ENCODE data around the gene GNAS.

Gene GNAS

DNA sequence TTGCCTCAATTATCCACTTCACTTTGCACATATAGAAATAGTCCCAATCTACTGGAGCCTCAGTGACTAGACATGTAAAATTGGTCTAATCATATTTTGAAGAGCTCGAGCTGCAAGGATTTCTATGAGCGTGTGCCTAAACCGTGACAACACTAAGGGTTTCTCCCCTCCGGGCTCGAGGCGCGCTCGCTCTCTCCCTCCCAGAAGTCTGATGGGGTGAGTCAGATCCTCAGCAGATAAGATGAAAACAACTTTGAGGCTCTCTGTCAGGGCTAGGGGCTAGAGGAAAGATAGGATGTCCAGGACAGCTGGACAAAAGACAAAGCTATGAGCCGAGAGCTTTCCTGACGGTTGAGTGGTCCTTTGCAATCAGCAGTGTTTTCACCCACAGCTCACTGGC lies 18.6 kb upstream of the GNAS start:
- Histone ChIP-seq H3K27me3 (ENCODE audit: control insufficient read depth, low read length) (no peaks in the 10 kb centered on the region), H3K4me2 (ENCODE audit: low read length) (no peak overlapping the region), H3K79me2 (ENCODE audit: control insufficient read depth, low read length) (peaks cover 56% of the 10 kb centered on the region)

DNA sequence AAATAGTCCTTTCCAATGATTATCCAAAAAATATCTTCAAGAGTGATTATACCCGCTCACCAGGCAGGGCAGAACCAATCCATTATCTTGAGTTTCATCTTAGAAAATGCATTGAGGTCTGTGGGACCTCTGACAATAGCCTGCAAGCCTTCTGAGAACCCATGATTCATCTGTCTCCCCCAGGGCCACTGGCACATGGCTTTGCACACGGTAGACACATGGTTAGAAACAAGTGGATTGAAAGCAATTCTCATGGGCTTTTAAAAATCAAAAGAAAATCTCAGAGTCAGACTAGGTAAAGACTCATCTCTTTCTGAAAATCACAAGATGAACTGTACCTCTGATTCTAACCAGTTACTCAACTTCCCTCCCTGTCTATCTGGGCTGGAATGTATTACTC lies 17.3 kb upstream of the GNAS start:
- Histone ChIP-seq H3K4me2 (ENCODE audit: low read length) (no peak overlapping the region), H3K4me3 (ENCODE audit: low read length) (no peak overlapping the region), H3K27me3 (ENCODE audit: control insufficient read depth, low read length) (no peaks in the 10 kb centered on the region), H3K9me3 (ENCODE audit: control insufficient read depth, insufficient read depth, low read length) (0 out of 2 replicates have a peak, but pooled peaks cover 4% of the 10 kb centered on the region), H3K4me1 (ENCODE audit: control insufficient read depth, low read length) (no peaks in the 10 kb centered on the region), H3K79me2 (ENCODE audit: control insufficient read depth, low read length) (peaks cover 44% of the 10 kb centered on the region), H4K20me1 (ENCODE audit: control insufficient read depth, insufficient read depth, low read depth, low read length) (no peaks in the 10 kb centered on the region; the same call in 1 of the 2 replicates), H3F3A (ENCODE audit: control insufficient read depth, insufficient read depth) (no peaks in the 10 kb centered on the region; the same call in 1 of the 2 replicates), H3K9me2 (replicated peaks; ENCODE audit: control insufficient read depth, low read length) (no peaks in the 10 kb centered on the region), H3K27ac (ENCODE audit: low read depth, low read length) (no peak overlapping the region), H3K36me3 (ENCODE audit: control insufficient read depth, low read length) (peaks cover 8% of the 10 kb centered on the region)
- no peak for TF ChIP-seq EZH2phosphoT487 (IDR thresholded peaks at IDR 0.05; ENCODE audit: borderline replicate concordance, low read length)

More for the DNA sequence above, 18.6 kb upstream of the GNAS start:
- Histone ChIP-seq H3K4me3 (ENCODE audit: low read length) (no peak overlapping the region), H4K20me1 (ENCODE audit: control insufficient read depth, insufficient read depth, low read depth, low read length) (no peaks in the 10 kb centered on the region; the same call in 1 of the 2 replicates), H3K36me3 (ENCODE audit: control insufficient read depth, low read length) (peaks cover 8% of the 10 kb centered on the region), H3F3A (ENCODE audit: control insufficient read depth, insufficient read depth) (no peaks in the 10 kb centered on the region; the same call in 1 of the 2 replicates), H3K4me1 (ENCODE audit: control insufficient read depth, low read length) (no peaks in the 10 kb centered on the region), H3K27ac (ENCODE audit: low read depth, low read length) (no peak overlapping the region), H3K9me2 (replicated peaks; ENCODE audit: control insufficient read depth, low read length) (no peaks in the 10 kb centered on the region), H3K9me3 (ENCODE audit: control insufficient read depth, insufficient read depth, low read length) (0 out of 2 replicates have a peak, but pooled peaks cover 5% of the 10 kb centered on the region)
- TF ChIP-seq EZH2phosphoT487 (IDR thresholded peaks at IDR 0.05; ENCODE audit: borderline replicate concordance, low read length): no peak
- TF ChIP-seq, protein P1, sequence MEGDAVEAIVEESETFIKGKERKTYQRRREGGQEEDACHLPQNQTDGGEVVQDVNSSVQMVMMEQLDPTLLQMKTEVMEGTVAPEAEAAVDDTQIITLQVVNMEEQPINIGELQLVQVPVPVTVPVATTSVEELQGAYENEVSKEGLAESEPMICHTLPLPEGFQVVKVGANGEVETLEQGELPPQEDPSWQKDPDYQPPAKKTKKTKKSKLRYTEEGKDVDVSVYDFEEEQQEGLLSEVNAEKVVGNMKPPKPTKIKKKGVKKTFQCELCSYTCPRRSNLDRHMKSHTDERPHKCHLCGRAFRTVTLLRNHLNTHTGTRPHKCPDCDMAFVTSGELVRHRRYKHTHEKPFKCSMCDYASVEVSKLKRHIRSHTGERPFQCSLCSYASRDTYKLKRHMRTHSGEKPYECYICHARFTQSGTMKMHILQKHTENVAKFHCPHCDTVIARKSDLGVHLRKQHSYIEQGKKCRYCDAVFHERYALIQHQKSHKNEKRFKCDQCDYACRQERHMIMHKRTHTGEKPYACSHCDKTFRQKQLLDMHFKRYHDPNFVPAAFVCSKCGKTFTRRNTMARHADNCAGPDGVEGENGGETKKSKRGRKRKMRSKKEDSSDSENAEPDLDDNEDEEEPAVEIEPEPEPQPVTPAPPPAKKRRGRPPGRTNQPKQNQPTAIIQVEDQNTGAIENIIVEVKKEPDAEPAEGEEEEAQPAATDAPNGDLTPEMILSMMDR (IDR thresholded peaks at IDR 0.05; ENCODE audit: low read depth, low read length, poor library complexity, severe bottlenecking): no peak

DNA sequence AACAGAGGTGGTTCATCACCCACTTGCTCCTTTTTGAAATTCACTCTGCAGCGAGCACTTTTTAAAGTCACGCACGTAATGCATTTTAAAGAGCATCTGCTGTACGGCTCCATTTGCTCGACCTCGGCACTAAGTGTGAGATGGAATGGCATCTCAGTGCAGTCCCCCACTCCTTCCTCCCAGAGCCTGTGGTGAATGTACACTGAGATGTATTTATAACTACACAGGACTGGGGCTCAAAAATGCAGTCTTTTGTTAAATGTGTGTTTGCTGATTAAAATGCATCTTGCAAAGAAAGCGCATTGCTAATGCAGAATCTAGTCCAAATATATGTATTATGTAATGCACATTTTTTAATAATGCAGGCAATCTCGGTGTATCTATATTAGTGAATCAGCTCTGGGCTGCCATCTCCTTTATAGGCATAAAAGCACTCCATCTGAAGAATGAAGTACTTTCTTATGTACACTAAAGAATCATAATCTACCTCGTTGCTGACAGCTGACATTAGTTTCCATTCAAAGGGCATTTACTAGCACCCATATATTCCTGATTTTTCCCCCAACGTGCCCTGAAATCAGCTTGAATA lies 15.8 kb upstream of the GNAS start:
- H3K36me3 ChIP-seq (ENCODE audit: control insufficient read depth, low read length): peaks cover 8% of the 10 kb centered on the region
- no peak overlapping the region for H3K27ac ChIP-seq (ENCODE audit: low read depth, low read length)
- no peaks in the 10 kb centered on the region for H3F3A ChIP-seq (ENCODE audit: control insufficient read depth, insufficient read depth)
- TF ChIP-seq, protein P1 (IDR thresholded peaks at IDR 0.05; ENCODE audit: low read depth, low read length, poor library complexity, severe bottlenecking): no peak
- TF ChIP-seq EZH2phosphoT487 (IDR thresholded peaks at IDR 0.05; ENCODE audit: borderline replicate concordance, low read length): no peak
- H3K9me3 ChIP-seq (ENCODE audit: control insufficient read depth, insufficient read depth, low read length): no peaks in the 10 kb centered on the region
- H3K9me2 ChIP-seq (replicated peaks; ENCODE audit: control insufficient read depth, low read length): no peaks in the 10 kb centered on the region
- no peak overlapping the region for H3K4me2 ChIP-seq (ENCODE audit: low read length)
- no peaks in the 10 kb centered on the region; the same call in 1 of the 2 replicates for H4K20me1 ChIP-seq (ENCODE audit: control insufficient read depth, insufficient read depth, low read depth, low read length)
- peaks cover 30% of the 10 kb centered on the region for H3K79me2 ChIP-seq (ENCODE audit: control insufficient read depth, low read length)
- no peak overlapping the region for H3K4me3 ChIP-seq (ENCODE audit: low read length)
- H3K27me3 ChIP-seq (ENCODE audit: control insufficient read depth, low read length): no peaks in the 10 kb centered on the region
- H3K4me1 ChIP-seq (ENCODE audit: control insufficient read depth, low read length): no peaks in the 10 kb centered on the region

DNA sequence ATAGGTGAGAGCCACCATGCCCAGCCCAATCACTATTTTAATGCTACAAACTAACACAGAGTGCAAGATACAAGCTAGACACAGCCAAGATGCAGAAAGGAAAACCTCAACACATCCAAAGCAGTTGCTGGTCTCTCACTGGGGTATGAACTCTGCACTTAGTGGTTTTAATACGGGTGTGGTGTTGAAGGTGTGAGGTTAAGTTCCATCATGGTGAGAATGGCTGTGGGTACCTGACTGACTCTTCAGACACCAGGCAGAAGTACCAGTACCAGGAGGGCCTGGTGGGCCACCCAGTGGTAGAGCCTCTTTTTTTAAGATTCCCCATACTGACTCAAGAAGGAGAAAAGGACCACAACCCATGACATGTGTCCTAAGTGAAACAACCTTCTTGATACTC lies 14.8 kb upstream of the GNAS start:
- Histone ChIP-seq H3K9me3 (ENCODE audit: control insufficient read depth, insufficient read depth, low read length) (no peaks in the 10 kb centered on the region), H3K27me3 (ENCODE audit: control insufficient read depth, low read length) (no peaks in the 10 kb centered on the region), H3K27ac (ENCODE audit: low read depth, low read length) (no peak overlapping the region), H3K9me2 (replicated peaks; ENCODE audit: control insufficient read depth, low read length) (no peaks in the 10 kb centered on the region), H4K20me1 (ENCODE audit: control insufficient read depth, insufficient read depth, low read depth, low read length) (no peaks in the 10 kb centered on the region; the same call in 1 of the 2 replicates), H3K79me2 (ENCODE audit: control insufficient read depth, low read length) (peaks cover 20% of the 10 kb centered on the region), H3F3A (ENCODE audit: control insufficient read depth, insufficient read depth) (no peaks in the 10 kb centered on the region), H3K36me3 (ENCODE audit: control insufficient read depth, low read length) (peaks cover 8% of the 10 kb centered on the region), H3K4me2 (ENCODE audit: low read length) (no peak overlapping the region), H3K4me3 (ENCODE audit: low read length) (no peak overlapping the region), H3K4me1 (ENCODE audit: control insufficient read depth, low read length) (no peaks in the 10 kb centered on the region)
- no peak for TF ChIP-seq EZH2phosphoT487 (IDR thresholded peaks at IDR 0.05; ENCODE audit: borderline replicate concordance, low read length)
- TF ChIP-seq, protein P1 (IDR thresholded peaks at IDR 0.05; ENCODE audit: low read depth, low read length, poor library complexity, severe bottlenecking): no peak

Data from DOHH2 (cell line).